Measurements from ENCODE around the gene CERS6. TPM values are rescaled to one million over a fixed set of nuclear protein-coding genes. Genes with fewer than 3 reads are reported as not detected.

CERS6 gene
- total and polyA plus RNA-seq, 2 experiments from 2014 or later, result 7.4 to 35.0 TPM

- H3K27me3 Mint-ChIP-seq (ENCODE audit: insufficient read depth, low read depth, poor library complexity), result peaks cover 4% of the 10 kb centered on the region
- H3K27ac Mint-ChIP-seq, result no peak overlapping the region
- Histone ChIP-seq H4K20me1 (replicated peaks; ENCODE audit: insufficient read depth) (no peaks in the 10 kb centered on the region), H2AFZ (no peak overlapping the region), H3K79me2 (replicated peaks; ENCODE audit: insufficient read depth) (no peaks in the 10 kb centered on the region), H3F3A (replicated peaks; ENCODE audit: low read depth) (no peaks in the 10 kb centered on the region), H3K27ac (ENCODE audit: low read depth) (no peak overlapping the region), H3K9me2 (ENCODE audit: insufficient read depth) (peaks cover 8% of the 10 kb centered on the region), H3K27me3 (ENCODE audit: insufficient read depth) (no peaks in the 10 kb centered on the region), H3K4me1 (ENCODE audit: insufficient read depth) (peaks cover 7% of the 10 kb centered on the region; the same call in 1 of the 2 replicates), H3K4me2 (no peak overlapping the region), H3K4me3 (no peak overlapping the region), H3K36me3 (ENCODE audit: insufficient read depth) (no peaks in the 10 kb centered on the region)
- ATAC-seq (no peak), DNase-seq (ENCODE audit: low spot score) (no peak)
- H3K4me3 Mint-ChIP-seq, result no peak overlapping the region
- TF ChIP-seq ZNF331 (CRISPR knock-in tag; IDR thresholded peaks at IDR 0.05; ENCODE audit: low read depth) (no peak), STAT1 (IDR thresholded peaks at IDR 0.05; ENCODE audit: unreplicated experiment) (no peak)
- peaks cover 6% of the 10 kb centered on the region; the same call in 2 of the 3 replicates for H3K4me1 Mint-ChIP-seq
- no peaks in the 10 kb centered on the region for H3K9me3 Mint-ChIP-seq
- no peaks in the 10 kb centered on the region for H3K36me3 Mint-ChIP-seq (ENCODE audit: low read depth)
Measured at GRCh38 chr2:168787782-168788376, 331.8 kb downstream of the CERS6 start.

- Histone ChIP-seq H3K4me2 (no peak overlapping the region), H3K9me2 (ENCODE audit: insufficient read depth) (peaks cover 10% of the 10 kb centered on the region), H2AFZ (no peak overlapping the region), H3K4me3 (no peak overlapping the region), H3K4me1 (ENCODE audit: insufficient read depth) (no peaks in the 10 kb centered on the region), H4K20me1 (replicated peaks; ENCODE audit: insufficient read depth) (no peaks in the 10 kb centered on the region), H3K27me3 (ENCODE audit: insufficient read depth) (no peaks in the 10 kb centered on the region), H3F3A (replicated peaks; ENCODE audit: low read depth) (no peaks in the 10 kb centered on the region), H3K27ac (ENCODE audit: low read depth) (no peak overlapping the region), H3K79me2 (replicated peaks; ENCODE audit: insufficient read depth) (no peaks in the 10 kb centered on the region), H3K36me3 (ENCODE audit: insufficient read depth) (no peaks in the 10 kb centered on the region)
- no peak for DNase-seq (ENCODE audit: low spot score)
- Mint-ChIP-seq H3K36me3 (ENCODE audit: low read depth) (no peaks in the 10 kb centered on the region), H3K9me3 (no peaks in the 10 kb centered on the region; the same call in 1 of the 3 replicates), H3K27me3 (ENCODE audit: insufficient read depth, low read depth, poor library complexity) (peaks cover 2% of the 10 kb centered on the region), H3K4me1 (peaks cover 3% of the 10 kb centered on the region; the same call in 2 of the 3 replicates), H3K27ac (no peak overlapping the region), H3K4me3 (no peak overlapping the region)
- ATAC-seq, result no peak
- TF ChIP-seq EZH2 (IDR thresholded peaks at IDR 0.05; ENCODE audit: low read depth, unreplicated experiment), result no peak
- TF ChIP-seq, protein P1, sequence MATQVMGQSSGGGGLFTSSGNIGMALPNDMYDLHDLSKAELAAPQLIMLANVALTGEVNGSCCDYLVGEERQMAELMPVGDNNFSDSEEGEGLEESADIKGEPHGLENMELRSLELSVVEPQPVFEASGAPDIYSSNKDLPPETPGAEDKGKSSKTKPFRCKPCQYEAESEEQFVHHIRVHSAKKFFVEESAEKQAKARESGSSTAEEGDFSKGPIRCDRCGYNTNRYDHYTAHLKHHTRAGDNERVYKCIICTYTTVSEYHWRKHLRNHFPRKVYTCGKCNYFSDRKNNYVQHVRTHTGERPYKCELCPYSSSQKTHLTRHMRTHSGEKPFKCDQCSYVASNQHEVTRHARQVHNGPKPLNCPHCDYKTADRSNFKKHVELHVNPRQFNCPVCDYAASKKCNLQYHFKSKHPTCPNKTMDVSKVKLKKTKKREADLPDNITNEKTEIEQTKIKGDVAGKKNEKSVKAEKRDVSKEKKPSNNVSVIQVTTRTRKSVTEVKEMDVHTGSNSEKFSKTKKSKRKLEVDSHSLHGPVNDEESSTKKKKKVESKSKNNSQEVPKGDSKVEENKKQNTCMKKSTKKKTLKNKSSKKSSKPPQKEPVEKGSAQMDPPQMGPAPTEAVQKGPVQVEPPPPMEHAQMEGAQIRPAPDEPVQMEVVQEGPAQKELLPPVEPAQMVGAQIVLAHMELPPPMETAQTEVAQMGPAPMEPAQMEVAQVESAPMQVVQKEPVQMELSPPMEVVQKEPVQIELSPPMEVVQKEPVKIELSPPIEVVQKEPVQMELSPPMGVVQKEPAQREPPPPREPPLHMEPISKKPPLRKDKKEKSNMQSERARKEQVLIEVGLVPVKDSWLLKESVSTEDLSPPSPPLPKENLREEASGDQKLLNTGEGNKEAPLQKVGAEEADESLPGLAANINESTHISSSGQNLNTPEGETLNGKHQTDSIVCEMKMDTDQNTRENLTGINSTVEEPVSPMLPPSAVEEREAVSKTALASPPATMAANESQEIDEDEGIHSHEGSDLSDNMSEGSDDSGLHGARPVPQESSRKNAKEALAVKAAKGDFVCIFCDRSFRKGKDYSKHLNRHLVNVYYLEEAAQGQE (IDR thresholded peaks at IDR 0.05; ENCODE audit: unreplicated experiment), result no peak
- no peak for TF ChIP-seq EZH2phosphoT487 (IDR thresholded peaks at IDR 0.05; ENCODE audit: unreplicated experiment)
- TF ChIP-seq ZNF114 (CRISPR knock-in tag; IDR thresholded peaks at IDR 0.05), result no peak
- TF ChIP-seq CREB1 (CRISPR knock-in tag; IDR thresholded peaks at IDR 0.05; ENCODE audit: low read depth), result no peak
- TF ChIP-seq JUNB (IDR thresholded peaks at IDR 0.05; ENCODE audit: unreplicated experiment), result no peak
- no peak for TF ChIP-seq NANOG (IDR thresholded peaks at IDR 0.05; ENCODE audit: borderline replicate concordance)
- no peak for TF ChIP-seq STAT1 (IDR thresholded peaks at IDR 0.05; ENCODE audit: unreplicated experiment)
- TF ChIP-seq POLR2AphosphoS5 (IDR thresholded peaks at IDR 0.05; ENCODE audit: low read depth), result no peak
- TF ChIP-seq ETS1 (IDR thresholded peaks at IDR 0.05), result no peak
- no peak for TF ChIP-seq CTCF (conservative IDR thresholded peaks at IDR 0.05; ENCODE audit: low read depth in 2 of 2)
Measured at GRCh38 chr2:168789776-168790175, 333.7 kb downstream of the CERS6 start.
